ENCODE data around the gene TSC2. TPM values are rescaled to one million over a fixed set of nuclear protein-coding genes. Genes with fewer than 3 reads are reported as not detected.

TSC2 gene
- total and polyA plus RNA-seq, 2 donors (not counting 1 experiment from before 2014, with no cell fraction given): 24.5 to 46.6 TPM

DNA sequence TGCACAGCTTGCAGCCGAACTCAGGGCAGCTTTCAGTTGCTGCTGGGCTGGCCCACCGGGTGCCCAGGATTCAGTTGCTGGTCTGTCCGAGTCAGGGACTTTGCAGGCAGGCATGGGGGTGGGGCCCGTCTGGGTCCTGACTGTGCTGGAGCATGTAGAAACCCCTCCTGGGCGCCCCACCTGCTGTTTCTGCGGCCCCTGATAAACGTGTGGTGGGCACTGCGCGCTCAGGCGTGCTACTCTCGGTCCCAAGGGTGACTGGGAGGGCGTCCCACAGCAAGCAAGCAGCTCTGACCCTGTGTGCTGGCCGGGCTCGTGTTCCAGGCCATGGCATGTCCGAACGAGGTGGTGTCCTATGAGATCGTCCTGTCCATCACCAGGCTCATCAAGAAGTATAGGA, 12.6 kb downstream of the TSC2 start:
- TF ChIP-seq, protein P1, sequence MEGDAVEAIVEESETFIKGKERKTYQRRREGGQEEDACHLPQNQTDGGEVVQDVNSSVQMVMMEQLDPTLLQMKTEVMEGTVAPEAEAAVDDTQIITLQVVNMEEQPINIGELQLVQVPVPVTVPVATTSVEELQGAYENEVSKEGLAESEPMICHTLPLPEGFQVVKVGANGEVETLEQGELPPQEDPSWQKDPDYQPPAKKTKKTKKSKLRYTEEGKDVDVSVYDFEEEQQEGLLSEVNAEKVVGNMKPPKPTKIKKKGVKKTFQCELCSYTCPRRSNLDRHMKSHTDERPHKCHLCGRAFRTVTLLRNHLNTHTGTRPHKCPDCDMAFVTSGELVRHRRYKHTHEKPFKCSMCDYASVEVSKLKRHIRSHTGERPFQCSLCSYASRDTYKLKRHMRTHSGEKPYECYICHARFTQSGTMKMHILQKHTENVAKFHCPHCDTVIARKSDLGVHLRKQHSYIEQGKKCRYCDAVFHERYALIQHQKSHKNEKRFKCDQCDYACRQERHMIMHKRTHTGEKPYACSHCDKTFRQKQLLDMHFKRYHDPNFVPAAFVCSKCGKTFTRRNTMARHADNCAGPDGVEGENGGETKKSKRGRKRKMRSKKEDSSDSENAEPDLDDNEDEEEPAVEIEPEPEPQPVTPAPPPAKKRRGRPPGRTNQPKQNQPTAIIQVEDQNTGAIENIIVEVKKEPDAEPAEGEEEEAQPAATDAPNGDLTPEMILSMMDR (conservative IDR thresholded peaks at IDR 0.05 in 1 of 2, IDR thresholded peaks at IDR 0.05 in 1 of 2; ENCODE audit: low read depth in 1 of 2, low read length in 2 of 2): no peak
- no peak for TF ChIP-seq EZH2 (IDR thresholded peaks at IDR 0.05; ENCODE audit: low read length, missing control alignments)
- Histone ChIP-seq H3K27ac (ENCODE audit: insufficient read depth, low read length) (no peak overlapping the region), H3K4me1 (ENCODE audit: control insufficient read depth, extremely low read depth, insufficient read depth, low read length) (no peaks in the 10 kb centered on the region), H3K27me3 (ENCODE audit: control insufficient read depth, insufficient read depth, low read length) (no peaks in the 10 kb centered on the region), H3K9me3 (ENCODE audit: control insufficient read depth, insufficient read depth, low read depth, low read length) (no peaks in the 10 kb centered on the region), H3K79me2 (ENCODE audit: control insufficient read depth, insufficient read depth, low read length) (no peaks in the 10 kb centered on the region), H4K20me1 (ENCODE audit: control insufficient read depth, extremely low read depth, insufficient read depth, low read length) (no peaks in the 10 kb centered on the region), H3K4me3 (replicated peaks in 1 of 4; ENCODE audit: control extremely low read depth in 1 of 4, insufficient read depth in 1 of 4, low read depth in 3 of 4, low read length in 4 of 4) (no peak overlapping the region), H3K36me3 (ENCODE audit: control insufficient read depth, insufficient read depth, low read length) (peaks cover 37% of the 10 kb centered on the region), H3K4me2 (ENCODE audit: extremely low read depth, insufficient read depth, low read length) (no peak overlapping the region), H3K9ac (ENCODE audit: insufficient read depth, low read length) (no peak overlapping the region), H2AFZ (ENCODE audit: low read length) (no peak overlapping the region)
- no peak for DNase-seq (ENCODE audit: low read depth in 2 of 2)

DNA sequence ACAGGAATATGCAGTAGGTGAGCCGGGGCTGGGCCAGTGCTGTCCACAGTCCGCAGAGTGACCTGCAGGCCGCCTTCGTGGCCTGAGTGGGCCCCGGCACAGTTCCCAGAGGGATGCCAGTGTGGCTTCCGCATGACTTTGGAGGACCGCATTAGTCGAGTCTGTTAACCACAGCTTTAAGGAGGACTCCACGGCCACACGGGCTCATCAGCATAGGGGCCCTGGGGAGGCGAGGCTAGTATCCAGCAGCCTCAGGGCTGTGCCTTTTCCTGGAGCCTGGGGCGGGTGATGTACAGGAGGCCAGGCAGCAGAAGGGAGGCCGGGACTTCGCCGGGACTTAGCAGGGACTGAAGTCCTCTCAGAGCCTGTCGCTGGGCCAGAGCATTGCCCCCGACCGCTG, 13.2 kb downstream of the TSC2 start:
- no peak overlapping the region for H3K9ac ChIP-seq (ENCODE audit: insufficient read depth, low read length)
- peaks cover 42% of the 10 kb centered on the region for H3K36me3 ChIP-seq (ENCODE audit: control insufficient read depth, insufficient read depth, low read length)
- no peaks in the 10 kb centered on the region for H4K20me1 ChIP-seq (ENCODE audit: control insufficient read depth, extremely low read depth, insufficient read depth, low read length)
- H3K9me3 ChIP-seq (ENCODE audit: control insufficient read depth, insufficient read depth, low read depth, low read length): no peaks in the 10 kb centered on the region
- no peaks in the 10 kb centered on the region for H3K4me1 ChIP-seq (ENCODE audit: control insufficient read depth, extremely low read depth, insufficient read depth, low read length)
- TF ChIP-seq EZH2 (IDR thresholded peaks at IDR 0.05; ENCODE audit: low read length, missing control alignments): no peak
- TF ChIP-seq, protein P1 (conservative IDR thresholded peaks at IDR 0.05 in 1 of 2, IDR thresholded peaks at IDR 0.05 in 1 of 2; ENCODE audit: low read depth in 1 of 2, low read length in 2 of 2): no peak
- no peak overlapping the region for H3K4me2 ChIP-seq (ENCODE audit: extremely low read depth, insufficient read depth, low read length)
- no peaks in the 10 kb centered on the region for H3K79me2 ChIP-seq (ENCODE audit: control insufficient read depth, insufficient read depth, low read length)
- no peak overlapping the region for H3K4me3 ChIP-seq (replicated peaks in 1 of 4; ENCODE audit: control extremely low read depth in 1 of 4, insufficient read depth in 1 of 4, low read depth in 3 of 4, low read length in 4 of 4)
- H3K27me3 ChIP-seq (ENCODE audit: control insufficient read depth, insufficient read depth, low read length): no peaks in the 10 kb centered on the region
- no peak overlapping the region for H3K27ac ChIP-seq (ENCODE audit: insufficient read depth, low read length)
- DNase-seq (ENCODE audit: low read depth in 2 of 2): no peak
- H2AFZ ChIP-seq (ENCODE audit: low read length): no peak overlapping the region

DNA sequence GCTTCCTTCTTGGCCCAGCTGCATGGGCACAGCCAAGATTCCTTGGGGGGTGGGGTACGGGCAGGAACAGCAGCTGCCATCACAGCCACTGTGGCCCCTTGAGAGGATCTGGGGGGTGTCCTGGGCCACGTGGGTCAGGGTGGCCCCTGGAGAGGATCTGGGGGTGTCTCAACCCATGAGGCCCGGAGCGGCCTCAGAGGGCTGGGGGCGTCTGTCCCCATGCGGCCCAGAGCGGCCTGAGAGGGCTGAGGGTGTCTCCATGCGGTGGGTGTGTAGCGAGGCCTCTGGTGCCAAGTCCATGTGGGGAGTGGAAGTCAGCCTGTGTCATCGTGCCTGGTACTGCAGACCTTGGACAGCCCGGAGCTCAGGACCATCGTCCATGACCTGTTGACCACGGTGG, 13.7 kb downstream of the TSC2 start:
- H3K4me3 ChIP-seq (replicated peaks in 1 of 4; ENCODE audit: control extremely low read depth in 1 of 4, insufficient read depth in 1 of 4, low read depth in 3 of 4, low read length in 4 of 4): no peak overlapping the region
- H3K4me2 ChIP-seq (ENCODE audit: extremely low read depth, insufficient read depth, low read length): no peak overlapping the region
- no peaks in the 10 kb centered on the region for H3K79me2 ChIP-seq (ENCODE audit: control insufficient read depth, insufficient read depth, low read length)
- no peaks in the 10 kb centered on the region for H3K9me3 ChIP-seq (ENCODE audit: control insufficient read depth, insufficient read depth, low read depth, low read length)
- no peak overlapping the region for H3K9ac ChIP-seq (ENCODE audit: insufficient read depth, low read length)
- no peaks in the 10 kb centered on the region for H4K20me1 ChIP-seq (ENCODE audit: control insufficient read depth, extremely low read depth, insufficient read depth, low read length)
- H3K27me3 ChIP-seq (ENCODE audit: control insufficient read depth, insufficient read depth, low read length): no peaks in the 10 kb centered on the region
- no peaks in the 10 kb centered on the region for H3K4me1 ChIP-seq (ENCODE audit: control insufficient read depth, extremely low read depth, insufficient read depth, low read length)
- TF ChIP-seq EZH2 (IDR thresholded peaks at IDR 0.05; ENCODE audit: low read length, missing control alignments): no peak
- TF ChIP-seq, protein P1 (conservative IDR thresholded peaks at IDR 0.05 in 1 of 2, IDR thresholded peaks at IDR 0.05 in 1 of 2; ENCODE audit: low read depth in 1 of 2, low read length in 2 of 2): no peak
- H3K36me3 ChIP-seq (ENCODE audit: control insufficient read depth, insufficient read depth, low read length): peaks cover 46% of the 10 kb centered on the region
- no peak overlapping the region for H2AFZ ChIP-seq (ENCODE audit: low read length)
- DNase-seq (ENCODE audit: low read depth in 2 of 2): no peak
- no peak overlapping the region for H3K27ac ChIP-seq (ENCODE audit: insufficient read depth, low read length)
